ENCODE data around the gene MAGI1. TPM values are rescaled to one million over a fixed set of nuclear protein-coding genes. Genes with fewer than 3 reads are reported as not detected.

Gene MAGI1
- polyA plus RNA-seq, 1 donor: 14.9 TPM

DNA sequence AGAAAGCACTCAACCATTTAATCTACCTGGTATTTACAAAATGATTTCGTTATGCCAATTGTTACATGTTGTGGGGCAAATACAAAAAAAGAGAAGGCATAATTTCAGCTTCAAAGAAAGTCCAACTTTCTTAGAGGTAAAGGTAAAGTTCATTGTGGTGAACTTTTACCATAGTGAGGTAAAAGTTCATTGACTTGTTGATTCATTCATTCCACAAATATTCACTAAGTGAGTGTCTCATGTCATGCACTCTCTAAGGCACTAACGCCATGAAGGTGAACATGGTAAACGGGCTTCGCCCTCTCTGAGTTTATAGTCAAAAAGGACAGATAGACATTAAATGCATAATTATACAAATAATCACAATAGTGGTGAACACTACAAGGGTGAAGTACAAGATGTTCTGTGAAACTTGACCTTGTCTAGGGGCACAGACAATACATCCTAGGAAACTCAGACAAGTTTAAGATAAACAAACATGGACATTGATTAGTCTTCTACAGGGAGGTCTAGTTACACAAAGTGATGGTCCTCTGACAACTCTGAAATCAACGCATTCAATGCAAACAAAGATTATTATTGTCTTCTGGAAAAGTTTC lies 378.6 kb downstream of the MAGI1 start:
- DNase-seq: no peak

DNA sequence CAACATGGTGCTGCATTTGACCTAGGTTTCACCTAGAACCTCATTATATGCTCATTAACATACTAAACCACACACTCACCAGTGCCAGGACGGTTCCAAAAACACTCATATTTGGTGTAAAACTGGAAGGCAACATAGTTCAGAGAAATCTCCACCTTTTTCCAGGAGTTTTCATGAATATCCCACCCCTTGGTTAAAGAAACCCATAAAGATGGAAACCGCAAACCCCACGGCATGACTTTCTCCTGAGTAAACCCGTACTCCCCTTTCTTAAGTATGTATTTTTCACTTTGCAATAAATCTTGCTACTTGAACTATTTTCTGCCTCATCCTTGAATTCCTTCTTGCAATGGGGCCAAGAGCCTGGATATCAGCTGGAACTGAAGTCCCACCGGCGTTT lies 379.3 kb downstream of the MAGI1 start:
- DNase-seq: no peak

DNA sequence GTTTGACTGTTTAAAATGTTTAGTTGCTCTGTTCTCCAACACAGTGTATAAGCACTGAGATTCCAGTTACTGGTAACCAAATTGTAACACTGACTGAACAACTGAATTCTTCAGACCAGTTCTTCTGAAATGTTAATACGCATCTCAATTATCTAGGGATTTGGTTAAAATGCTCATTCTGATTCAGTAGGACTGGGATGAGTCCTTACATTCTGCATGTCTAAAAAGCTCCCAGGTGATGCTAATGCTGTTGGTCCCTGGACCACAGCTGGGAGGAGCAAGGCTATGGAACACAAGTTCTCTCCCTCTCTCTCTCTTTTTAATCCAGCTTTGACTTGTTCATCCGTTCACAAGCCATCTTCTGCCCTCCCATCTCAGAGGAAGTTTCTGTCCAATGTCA lies 380.3 kb downstream of the MAGI1 start:
- no peak for DNase-seq

DNA sequence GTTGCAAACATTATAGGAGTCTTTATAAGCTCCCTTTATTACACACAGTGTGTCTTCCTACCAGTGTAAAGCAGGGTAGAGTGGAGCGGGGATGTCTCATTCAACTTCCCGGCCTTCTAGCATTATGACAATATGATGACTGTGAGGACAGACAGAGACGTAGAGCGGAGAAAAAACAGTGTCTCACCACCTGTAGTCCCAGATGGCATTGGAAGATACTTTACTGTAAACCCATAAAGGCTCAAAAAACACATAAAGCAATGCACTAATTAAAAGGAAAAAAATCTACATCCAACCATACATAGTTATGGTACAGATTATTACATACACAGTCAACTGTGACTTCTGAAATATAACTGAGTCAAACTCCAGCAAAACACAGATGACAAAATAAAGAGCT lies 383.7 kb downstream of the MAGI1 start:
- no peak for DNase-seq

DNA sequence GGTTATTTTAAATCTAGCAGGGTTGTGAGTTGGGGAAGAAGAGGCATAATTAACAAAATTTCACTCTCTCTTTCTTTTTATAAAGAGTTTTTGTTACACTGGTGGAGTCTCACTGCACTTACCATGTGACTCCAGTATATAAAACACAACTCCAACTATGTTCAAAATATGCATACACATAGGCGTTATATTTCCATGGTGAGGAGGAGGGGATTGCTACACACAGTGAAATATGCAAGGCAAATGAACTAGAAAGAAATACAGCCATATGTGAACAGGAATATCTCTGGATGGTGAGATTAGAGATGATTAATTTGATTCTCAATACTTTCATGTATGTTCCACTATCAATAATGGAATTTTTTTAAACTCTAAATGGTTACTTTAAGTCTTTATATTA lies 385.0 kb downstream of the MAGI1 start:
- DNase-seq: no peak

- no peak for DNase-seq
Measured at GRCh38 chr3:65650247-65650646, 388.5 kb downstream of the MAGI1 start.

DNA sequence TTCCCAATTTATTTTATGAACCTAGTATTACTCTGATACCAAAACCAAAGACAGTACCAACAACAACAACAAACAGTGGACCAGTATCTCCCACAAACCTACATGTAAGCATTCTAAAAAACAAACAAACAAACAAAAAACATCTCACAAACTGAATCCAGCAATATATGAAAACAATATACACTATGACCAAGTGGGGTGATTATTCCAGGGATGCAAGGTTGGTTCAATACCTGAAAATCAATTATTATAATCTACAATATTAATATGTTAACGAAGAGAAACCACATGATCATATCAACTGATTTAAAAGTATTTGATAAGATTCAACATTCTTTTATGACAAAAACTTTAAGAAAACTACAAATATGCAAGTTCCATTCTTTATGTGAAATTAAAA lies 391.3 kb downstream of the MAGI1 start:
- DNase-seq: no peak

DNA sequence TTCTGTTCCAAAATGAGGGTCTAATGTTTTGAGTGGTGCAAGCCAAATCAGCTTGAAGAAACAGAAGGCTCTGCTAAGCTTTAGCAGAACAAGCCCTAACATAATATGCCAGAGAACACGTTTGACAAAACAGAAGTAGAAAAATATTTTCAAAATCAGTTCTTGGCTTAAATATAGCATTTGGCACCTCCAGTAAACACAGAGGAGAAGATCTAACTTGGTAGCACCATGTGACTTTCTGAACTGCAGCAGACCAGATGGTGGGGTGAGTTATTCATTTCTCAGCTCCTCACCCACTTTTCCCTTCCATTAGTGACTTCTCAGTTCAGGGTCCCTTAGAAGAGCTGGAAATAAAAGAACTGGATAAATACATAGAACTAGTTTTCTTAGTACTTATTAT lies 395.8 kb downstream of the MAGI1 start:
- DNase-seq: no peak

DNA sequence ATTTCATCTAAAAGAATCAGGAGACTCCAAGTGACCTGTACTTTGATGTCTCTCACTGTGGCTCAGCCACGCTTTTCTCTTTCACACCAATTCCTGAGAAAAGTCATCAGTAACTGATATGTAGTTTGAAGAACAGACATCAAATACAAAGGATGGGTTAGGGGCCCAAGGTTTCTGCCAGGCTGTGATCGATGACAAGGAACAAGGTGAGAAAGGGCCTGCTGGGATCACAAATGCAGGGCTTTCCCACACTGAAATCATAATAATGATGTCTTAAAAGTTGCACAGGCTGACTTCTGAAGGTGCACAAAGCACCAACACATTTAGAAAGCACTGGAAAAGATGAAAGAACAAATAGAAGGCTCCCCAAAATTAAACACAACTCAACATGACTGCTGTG lies 396.9 kb downstream of the MAGI1 start:
- DNase-seq: no peak

GRCh38 chr3:65641045-65641444 lies 397.7 kb downstream of the MAGI1 start:
- DNase-seq: no peak

- DNase-seq: no peak
Measured at GRCh38 chr3:65639444-65639843, 399.3 kb downstream of the MAGI1 start.

DNA sequence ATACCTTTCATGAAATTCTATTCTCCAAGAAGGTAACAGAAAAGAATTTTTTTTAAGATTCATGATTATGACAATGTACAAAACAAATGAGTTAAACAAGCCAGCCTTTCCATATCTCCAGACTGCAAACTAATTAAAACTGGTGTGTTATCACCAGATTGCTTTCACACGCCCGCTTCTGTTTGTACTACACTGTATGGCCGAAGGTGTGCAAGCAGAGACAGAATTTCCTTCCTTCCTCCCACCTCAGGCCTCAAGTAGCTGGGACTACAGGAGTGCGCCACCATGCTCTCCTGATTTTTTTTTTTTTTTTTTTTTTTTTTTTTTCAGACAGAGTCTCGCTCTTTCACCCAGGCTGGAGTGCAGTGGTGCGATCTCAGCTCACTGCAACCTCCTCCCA lies 400.4 kb downstream of the MAGI1 start:
- no peak for DNase-seq

GRCh38 chr3:65636326-65636725 lies 402.4 kb downstream of the MAGI1 start:
- DNase-seq: no peak

GRCh38 chr3:65635657-65636056 lies 403.1 kb downstream of the MAGI1 start:
- DNase-seq: no peak

DNA sequence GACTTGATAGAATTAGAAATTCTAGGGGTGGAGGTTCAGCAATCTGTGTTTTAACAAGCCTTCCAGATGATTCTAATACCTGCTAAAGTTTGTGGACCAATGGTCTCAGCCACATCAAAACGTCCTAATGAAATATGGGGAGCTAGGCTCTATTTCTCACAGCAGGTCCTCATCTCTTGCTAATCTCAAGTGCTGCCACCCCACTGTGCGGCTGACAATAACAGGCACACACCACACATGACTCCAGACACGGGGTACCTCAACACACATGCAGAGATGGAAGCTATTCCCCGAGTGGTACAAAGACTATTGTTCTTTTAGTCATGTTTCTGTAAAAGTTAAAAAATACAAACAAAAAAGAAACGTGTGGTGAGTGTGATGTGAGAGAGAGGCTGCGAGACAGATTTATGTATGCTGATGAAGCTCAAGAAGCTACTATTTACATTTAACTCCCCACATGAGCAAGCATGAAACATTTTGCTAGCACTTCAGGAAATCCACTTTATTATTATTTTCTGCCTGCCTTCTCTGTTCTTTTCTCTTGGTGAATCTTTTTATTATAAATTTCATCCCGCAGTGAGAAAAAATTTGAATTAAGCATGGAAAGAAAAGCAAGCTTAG lies 405.6 kb downstream of the MAGI1 start:
- no peak for DNase-seq

DNA sequence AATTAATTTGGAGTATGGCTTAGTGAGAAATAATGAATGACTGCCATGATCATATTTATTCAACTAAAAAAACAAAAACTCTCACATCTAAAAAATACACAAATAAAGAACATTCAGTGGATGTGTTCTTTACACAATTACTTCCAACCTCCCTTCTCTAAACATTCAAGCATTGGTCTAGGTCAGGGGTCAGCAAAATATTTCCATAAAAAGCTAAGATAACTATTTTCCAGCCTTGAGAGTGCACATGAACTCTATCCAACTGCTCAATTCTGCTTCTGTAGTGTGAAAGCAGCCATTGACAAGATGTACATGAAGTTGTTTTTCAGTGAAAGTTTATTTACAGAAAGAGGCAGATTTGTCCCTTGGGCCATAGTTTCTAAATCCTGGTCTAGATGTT lies 406.3 kb downstream of the MAGI1 start:
- no peak for DNase-seq

DNA sequence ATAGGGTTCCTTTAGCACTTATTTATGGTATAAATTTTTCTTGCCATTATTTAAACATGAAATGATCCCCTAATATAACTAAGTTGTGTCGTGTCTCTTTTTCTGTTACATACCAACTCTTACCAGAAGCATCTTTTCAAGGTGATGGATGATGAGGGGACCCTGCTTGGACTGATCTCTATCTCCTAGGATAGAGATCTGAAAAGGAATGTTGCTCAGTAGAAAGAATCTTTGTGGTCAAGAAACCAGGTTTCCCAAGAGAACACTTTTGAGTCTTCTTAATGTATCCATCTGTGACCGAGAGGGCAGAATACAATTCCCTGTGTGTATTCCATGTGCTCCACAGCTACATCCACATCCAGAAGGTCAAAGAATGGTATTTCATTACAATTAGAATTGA lies 409.7 kb downstream of the MAGI1 start:
- DNase-seq: no peak

GRCh38 chr3:65627062-65627461 lies 411.7 kb downstream of the MAGI1 start:
- DNase-seq: no peak

GRCh38 chr3:65625305-65625704 lies 413.4 kb downstream of the MAGI1 start:
- no peak for DNase-seq

- no peak for DNase-seq
Measured at GRCh38 chr3:65623362-65623761, 415.4 kb downstream of the MAGI1 start.

- DNase-seq: no peak
Measured at GRCh38 chr3:65619888-65620287, 418.8 kb downstream of the MAGI1 start.

DNA sequence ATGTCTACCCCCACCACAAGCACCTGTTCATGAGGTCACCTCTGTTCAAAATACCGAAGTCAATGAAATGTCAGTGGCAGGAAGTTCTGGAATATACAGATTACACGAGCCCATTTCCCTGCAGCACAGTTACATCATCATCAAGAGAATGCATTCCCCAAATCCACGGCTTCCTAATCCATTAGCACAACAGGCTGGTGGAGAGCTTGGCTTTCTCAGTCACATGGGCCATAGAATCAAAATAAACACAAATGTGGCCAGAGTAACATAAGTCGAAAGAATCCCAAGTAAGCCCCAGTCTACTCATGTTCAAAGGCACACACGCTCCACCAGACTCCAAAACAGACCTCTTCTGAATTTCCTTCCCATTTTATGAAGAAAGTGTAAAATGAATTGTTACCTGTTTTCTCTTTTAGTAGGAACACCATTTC lies 419.3 kb downstream of the MAGI1 start:
- no peak for DNase-seq

- no peak for DNase-seq
Measured at GRCh38 chr3:65618599-65618998, 420.1 kb downstream of the MAGI1 start.

DNA sequence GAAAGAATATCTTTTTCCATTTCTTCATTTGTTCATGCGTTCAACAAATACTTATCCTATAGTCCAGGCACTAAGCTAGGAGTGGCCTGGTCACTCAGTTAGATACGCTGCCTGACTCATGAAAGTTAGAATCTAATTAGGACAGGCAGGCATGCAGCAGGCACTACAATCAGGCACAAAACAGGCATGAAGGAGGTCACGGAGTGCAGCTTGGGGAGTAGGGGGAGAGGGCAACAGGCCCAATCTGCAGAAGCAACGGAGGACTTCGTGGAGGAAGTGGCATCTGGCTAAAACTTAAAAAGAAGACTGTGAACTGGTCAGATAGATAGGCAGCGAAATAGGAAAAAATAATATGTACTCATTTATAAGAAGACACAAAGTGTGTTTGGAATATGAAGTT lies 420.9 kb downstream of the MAGI1 start:
- no peak for DNase-seq

DNA sequence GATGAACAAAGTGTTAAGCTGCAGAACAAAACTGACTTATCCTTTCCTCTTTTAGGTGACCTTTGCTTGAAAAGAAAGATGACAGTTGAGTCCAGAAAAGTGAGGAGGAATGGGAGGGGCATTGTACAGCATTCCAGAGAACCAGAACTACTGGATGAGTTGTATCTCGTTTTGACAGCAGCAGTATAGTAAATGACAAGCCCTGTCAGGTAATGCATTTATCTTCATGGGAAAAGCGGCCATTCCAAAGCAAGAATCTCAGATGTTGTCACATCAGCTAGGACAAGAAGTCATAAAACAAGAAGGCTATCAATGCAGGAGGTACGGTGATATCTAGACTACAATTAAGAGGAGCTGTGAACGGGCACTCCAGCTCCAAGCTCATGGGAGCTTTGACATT lies 421.5 kb downstream of the MAGI1 start:
- no peak for DNase-seq

Measured in hindlimb muscle (tissue), 1 donor.